H1 (cell line): Measurements from ENCODE around the gene DHTKD1. TPM values are rescaled to one million over a fixed set of nuclear protein-coding genes. Genes with fewer than 3 reads are reported as not detected.

Source experiments
- CTCF ChIA-PET: fragments of 300-600 bp; sonication (Branson Sonifier 250); formaldehyde crosslinking; loops from one replicate; lab custom pipeline; 2021; ENCODE audit not compliant: partially characterized antibody; lab: Charles Lee
- POLR2A ChIA-PET: fragments of 300-600 bp; sonication (Branson Sonifier 250); formaldehyde crosslinking; loops from one replicate; lab custom pipeline; 2021; ENCODE audit warnings: inconsistent platforms; ENCODE audit not compliant: partially characterized antibody; lab: Charles Lee
- DNase-seq, 2 experiments: peaks; one replicate each; pipeline versions ENCODE4 v3.0.0 to v3.0.0-alpha.2; 2010 to 2022; ENCODE audit warnings: low spot score in 2 of 2, low read depth in 1 of 2, mixed read lengths in 1 of 2
- FAIRE-seq: peaks from 2 replicates; lab custom pipeline; 2011; peaks lifted over from hg19 to GRCh38; lab: Jason Lieb, UNC
- H2AFZ ChIP-seq: 2 replicates; pipeline ENCODE4 v1.8.1; 2012; ENCODE audit warnings: low read length, inconsistent platforms
- H2AK5ac ChIP-seq: 2 replicates; pipeline ENCODE4 v1.6.1; 2013; ENCODE audit warnings: low read depth, low read length
- H2BK120ac ChIP-seq: replicated peaks from 2 replicates; pipeline ENCODE3; 2013; ENCODE audit warnings: low read depth, low read length, inconsistent platforms
- H2BK12ac ChIP-seq: 2 replicates; pipeline ENCODE4 v1.6.1; 2013; ENCODE audit warnings: low read depth, low read length
- H2BK15ac ChIP-seq: 2 replicates; pipeline ENCODE4 v1.6.1; 2013; ENCODE audit warnings: low read length
- H2BK20ac ChIP-seq: 2 replicates; pipeline ENCODE4 v1.6.1; 2013; ENCODE audit warnings: low read length
- H2BK5ac ChIP-seq: 2 replicates; pipeline ENCODE4 v1.6.1; 2013; ENCODE audit warnings: low read depth, low read length
- H3K14ac ChIP-seq: 2 replicates; pipeline ENCODE4 v1.6.1; 2013; ENCODE audit warnings: inconsistent platforms; ENCODE audit not compliant: insufficient read length
- H3K18ac ChIP-seq: 2 replicates; pipeline ENCODE4 v1.6.1; 2013; ENCODE audit warnings: low read length; ENCODE audit errors: extremely low read depth
- H3K23ac ChIP-seq: 2 replicates; pipeline ENCODE4 v1.6.1; 2013; ENCODE audit warnings: inconsistent platforms; ENCODE audit not compliant: insufficient read length
- H3K23me2 ChIP-seq: 2 replicates; pipeline ENCODE4 v1.6.1; 2013; ENCODE audit warnings: low read depth, low read length
- H3K27ac ChIP-seq: 2 replicates; pipeline ENCODE4 v1.6.1; 2011; ENCODE audit warnings: low read depth, low read length, inconsistent platforms
- H3K27me3 ChIP-seq, 4 experiments: replicated peaks in 1 of 4; 1 replicate in 1 of 4; 2 replicates in 3 of 4; pipeline versions ENCODE4 v1.6.1 to v1.8.1; 2011 to 2013; ENCODE audit warnings: low read length in 3 of 4, mild to moderate bottlenecking in 3 of 4, inconsistent platforms in 2 of 4, mixed read lengths in 2 of 4, moderate library complexity in 1 of 4; ENCODE audit not compliant: control insufficient read depth in 3 of 4, insufficient read depth in 3 of 4; ENCODE audit errors: extremely low read depth in 1 of 4
- H3K36me3 ChIP-seq, 4 experiments: 2 replicates each; pipeline versions ENCODE4 v1.6.1 to v1.8.1; 2011 to 2013; ENCODE audit warnings: mild to moderate bottlenecking in 4 of 4, low read length in 3 of 4, moderate library complexity in 2 of 4, control low read depth in 1 of 4, inconsistent platforms in 1 of 4; ENCODE audit not compliant: insufficient read depth in 4 of 4, control insufficient read depth in 2 of 4
- H3K4ac ChIP-seq: replicated peaks from 2 replicates; pipeline ENCODE3; 2013; ENCODE audit warnings: low read length, low read depth, mixed read lengths, inconsistent platforms; ENCODE audit not compliant: insufficient read length
- H3K4me1 ChIP-seq, 4 experiments: replicated peaks in 1 of 4; 1 replicate in 1 of 4; 2 replicates in 3 of 4; pipeline versions ENCODE4 v1.6.1 to v1.8.1; 2011 to 2013; ENCODE audit warnings: low read length in 3 of 4, inconsistent platforms in 2 of 4, mixed read lengths in 1 of 4; ENCODE audit not compliant: insufficient read depth in 4 of 4, control insufficient read depth in 3 of 4
- H3K4me2 ChIP-seq, 2 experiments: 2 replicates each; pipeline versions ENCODE4 v1.6.1 to v1.8.1; 2011 to 2013; ENCODE audit warnings: low read depth in 2 of 2, low read length in 2 of 2, control low read depth in 1 of 2, inconsistent platforms in 1 of 2, mild to moderate bottlenecking in 1 of 2; ENCODE audit not compliant: insufficient read depth in 1 of 2
- H3K4me3 ChIP-seq, 4 experiments: fragments of 200-600, 300-600 bp in 1 of 4; sonication (generic), shearing (Covaris generic), sonication (Bioruptor Twin) in 1 of 4; 2 replicates each; pipeline versions ENCODE4 v1.5.1 to v1.8.1; 2011 to 2016; ENCODE audit warnings: low read length in 4 of 4, low read depth in 3 of 4, control low read depth in 2 of 4, inconsistent platforms in 2 of 4, mild to moderate bottlenecking in 2 of 4, mixed read lengths in 1 of 4, moderate library complexity in 1 of 4; ENCODE audit not compliant: insufficient read depth in 2 of 4; ENCODE audit errors: extremely low read depth in 1 of 4
- H3K56ac ChIP-seq: replicated peaks from 2 replicates; pipeline ENCODE3; 2013; ENCODE audit warnings: low read depth, mild to moderate bottlenecking, mixed read lengths, low read length, inconsistent platforms; ENCODE audit not compliant: insufficient read length
- H3K79me1 ChIP-seq: 2 replicates; pipeline ENCODE4 v1.6.1; 2013; ENCODE audit warnings: low read depth, low read length, control low read depth
- H3K79me2 ChIP-seq, 2 experiments: 2 replicates each; pipeline versions ENCODE4 v1.6.1 to v1.8.1; 2012 to 2013; ENCODE audit warnings: low read length in 2 of 2, mild to moderate bottlenecking in 2 of 2, inconsistent platforms in 1 of 2; ENCODE audit not compliant: insufficient read depth in 2 of 2, control insufficient read depth in 1 of 2
- H3K9ac ChIP-seq, 4 experiments: replicated peaks in 1 of 4; 1 replicate in 1 of 4; 2 replicates in 3 of 4; pipeline versions ENCODE4 v1.6.1 to v1.8.1; 2011 to 2013; ENCODE audit warnings: low read depth in 3 of 4, low read length in 3 of 4, control low read depth in 2 of 4, mild to moderate bottlenecking in 2 of 4, moderate library complexity in 2 of 4, inconsistent platforms in 1 of 4; ENCODE audit errors: extremely low read depth in 1 of 4
- H3K9me3 ChIP-seq, 2 experiments: 2 replicates each; pipeline versions ENCODE4 v1.6.1 to v1.8.1; 2012 to 2013; ENCODE audit warnings: mild to moderate bottlenecking in 2 of 2, moderate library complexity in 2 of 2, control low read depth in 1 of 2, inconsistent platforms in 1 of 2, low read depth in 1 of 2, low read length in 1 of 2, mixed read lengths in 1 of 2; ENCODE audit not compliant: insufficient read depth in 2 of 2
- H4K20me1 ChIP-seq, 2 experiments: replicated peaks in 1 of 2; 2 replicates each; pipeline versions ENCODE3 to v1.8.1; 2011 to 2013; ENCODE audit warnings: inconsistent platforms in 2 of 2, low read length in 2 of 2, mild to moderate bottlenecking in 1 of 2; ENCODE audit not compliant: insufficient read depth in 2 of 2, control insufficient read depth in 1 of 2
- H4K5ac ChIP-seq: 2 replicates; pipeline ENCODE4 v1.6.1; 2013; ENCODE audit warnings: low read length, low read depth, mixed read lengths, inconsistent platforms; ENCODE audit not compliant: insufficient read length
- H4K8ac ChIP-seq: 2 replicates; pipeline ENCODE4 v1.8.0; 2013; ENCODE audit warnings: mild to moderate bottlenecking, moderate library complexity, low read length, inconsistent platforms; ENCODE audit not compliant: insufficient read depth; ENCODE audit errors: extremely low read depth
- H4K91ac ChIP-seq: replicated peaks from 2 replicates; pipeline ENCODE3; 2013; ENCODE audit warnings: low read length, mixed read lengths, inconsistent platforms; ENCODE audit not compliant: insufficient read length
- ASH2L ChIP-seq: fragments of 200-600, 300-600 bp; sonication (generic); IDR thresholded peaks from one replicate; pipeline ENCODE4 v1.7.1; 2017; ENCODE audit warnings: low read length
- CHD2 ChIP-seq: IDR thresholded peaks from 2 replicates; pipeline ENCODE4 v1.6.1; 2012; ENCODE audit warnings: low read length, improper control_type of control experiment
- CREB1 ChIP-seq: IDR thresholded peaks from 2 replicates; pipeline ENCODE4 v1.6.1; 2012; ENCODE audit warnings: inconsistent platforms
- EP300 ChIP-seq, 2 experiments: IDR thresholded peaks; 1 replicate in 1 of 2; 2 replicates in 1 of 2; pipeline ENCODE4 v1.6.1; 2011 to 2012; ENCODE audit warnings: low read depth in 2 of 2, low read length in 2 of 2, mild to moderate bottlenecking in 2 of 2, borderline replicate concordance in 1 of 2, inconsistent platforms in 1 of 2, moderate library complexity in 1 of 2
- MAFK ChIP-seq: IDR thresholded peaks from 2 replicates; pipeline ENCODE4 v1.6.1; 2012; ENCODE audit warnings: low read depth, mild to moderate bottlenecking, improper control_type of control experiment, low read length
- NANOG ChIP-seq: IDR thresholded peaks from 2 replicates; pipeline ENCODE4 v1.6.1; 2011; ENCODE audit warnings: low read length, low read depth, mild to moderate bottlenecking, inconsistent platforms; ENCODE audit not compliant: insufficient read depth, poor library complexity, severe bottlenecking
- PHF8 ChIP-seq: fragments of 200-600 bp; sonication (generic); conservative IDR thresholded peaks from 2 replicates; pipeline ENCODE4 v1.7.1; 2012; ENCODE audit warnings: low read depth, mild to moderate bottlenecking, inconsistent platforms, low read length, moderate library complexity
- POU5F1 ChIP-seq: IDR thresholded peaks from 2 replicates; pipeline ENCODE4 v1.6.1; 2011; ENCODE audit warnings: low read depth, mild to moderate bottlenecking, low read length, moderate library complexity
- RAD21 ChIP-seq, 2 experiments: IDR thresholded peaks in 1 of 2; conservative IDR thresholded peaks in 1 of 2; 2 replicates each; pipeline ENCODE4 v1.6.1; 2011; ENCODE audit warnings: low read depth in 2 of 2, low read length in 2 of 2, improper control_type of control experiment in 1 of 2, inconsistent platforms in 1 of 2, mild to moderate bottlenecking in 1 of 2, moderate library complexity in 1 of 2
- TAF1 ChIP-seq: IDR thresholded peaks from 2 replicates; pipeline ENCODE4 v1.6.1; 2011; ENCODE audit warnings: mild to moderate bottlenecking, low read depth, low read length
- TCF12 ChIP-seq: IDR thresholded peaks from 2 replicates; pipeline ENCODE4 v1.6.1; 2011; ENCODE audit warnings: low read depth, mild to moderate bottlenecking, low read length
- ZNF274 ChIP-seq: IDR thresholded peaks from 2 replicates; pipeline ENCODE4 v1.7.0; 2012; ENCODE audit warnings: low read length, borderline replicate concordance; ENCODE audit errors: extremely low read depth
- WGBS, 2 experiments: shearing (Covaris generic) in 1 of 2; methylation state at CpG; one replicate each; pipeline versions ENCODE4 v1.1.6 to v1.1.7; 2013 to 2015; ENCODE audit warnings: low lambda C conversion rate in 2 of 2, mixed read lengths in 2 of 2, inconsistent platforms in 1 of 2, low coverage in 1 of 2, missing lambda C conversion rate in 1 of 2; ENCODE audit not compliant: insufficient replicate concordance in 2 of 2, insufficient coverage in 1 of 2, insufficient read length in 1 of 2; ENCODE audit errors: extremely low coverage in 1 of 2, missing lambda C conversion rate in 1 of 2; 5-methylcytosine and 5-hydroxymethylcytosine counted together
- polyA plus RNA-seq, 7 experiments: library from polyadenylated mRNA; depleted of rRNA in 3 of 7; stranded (reverse) in 5 of 7; unstranded in 2 of 7; fragments of >200 nt in 5 of 7; fragments of 200-250 nt in 2 of 7; gene quantifications; 1 replicate in 5 of 7; 2 replicates in 1 of 7; 4 replicates in 1 of 7; pipeline versions ENCODE4 v1.2.1 to v1.2.3, GENCODE V29; 2011 to 2013; ENCODE audit warnings: missing spikeins in 2 of 7, mixed read lengths in 2 of 7
- total RNA-seq: library from RNA; stranded (reverse); fragmentation: NEBNext Ultra II Directional; extraction: Animal tissue kit (Norgen Biotek cat#: 25700); gene quantifications from 2 replicates; pipeline ENCODE4 v1.2.1, GENCODE V29; 2021
- TF ChIP-seq, protein P1 (sequence below): IDR thresholded peaks from 2 replicates; pipeline ENCODE4 v1.6.1; 2011; ENCODE audit warnings: low read depth, mild to moderate bottlenecking, low read length; ENCODE audit not compliant: insufficient read depth
- TF ChIP-seq, protein P2 (sequence below): IDR thresholded peaks from 2 replicates; pipeline ENCODE4 v1.6.1; 2012; ENCODE audit warnings: inconsistent platforms

Gene DHTKD1
- total and polyA plus RNA-seq, 2 of the 8 experiments (the other 6 are each of a cell fraction or from before 2014, with no cell fraction given), result 49.8 to 74.9 TPM

DNA sequence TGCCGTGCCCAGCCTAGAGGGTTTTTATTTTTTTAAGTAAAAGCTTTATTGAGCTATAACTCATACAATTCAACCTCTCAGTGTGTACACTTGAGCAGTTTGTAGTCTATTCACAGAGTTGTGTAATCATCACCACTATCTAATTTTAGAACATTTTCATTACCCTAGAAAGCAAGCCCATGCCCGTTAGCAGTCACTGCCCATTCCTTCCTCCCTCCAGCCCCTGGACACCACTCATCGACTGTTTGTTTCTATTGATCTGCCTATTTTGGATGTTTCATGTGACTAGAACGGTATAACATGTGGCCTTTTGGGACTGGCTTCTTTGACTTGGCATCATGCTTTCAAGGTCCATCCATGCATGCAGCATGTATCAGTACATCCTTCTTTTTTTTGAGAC is 35.0 kb downstream of the DHTKD1 start:
- H2BK5ac ChIP-seq, result no peak overlapping the region
- no peak overlapping the region for H3K27ac ChIP-seq
- H4K8ac ChIP-seq, result no peak overlapping the region
- no peak overlapping the region for H3K4ac ChIP-seq
- no peak for DNase-seq
- peaks cover 2 to 4% of the 10 kb centered on the region in 2 experiments for H4K20me1 ChIP-seq
- H3K23ac ChIP-seq, result no peak overlapping the region
- H2BK20ac ChIP-seq, result no peak overlapping the region
- no peak overlapping the region for H4K91ac ChIP-seq
- H3K79me1 ChIP-seq, result no peaks in the 10 kb centered on the region
- ChIA-PET CTCF (no interaction called here), POLR2A (interaction anchor here (0.6 to 1.7 kb wide), 4 partner anchors 22 to 63 kb away, joined by 3 read pairs; no protein-coding TSS in a partner anchor)
- no peak overlapping the region for H3K9ac ChIP-seq
- H3K18ac ChIP-seq, result no peak overlapping the region
- no peak overlapping the region for H2BK12ac ChIP-seq
- no peak overlapping the region for H2BK15ac ChIP-seq
- 98% methylated on average over 4 of the region's 4 CpGs; no CpG with 5 or more reads in 1 of the 2 experiments for WGBS, 2 experiments
- no peak overlapping the region for H3K4me2 ChIP-seq
- H2AFZ ChIP-seq, result no peak overlapping the region
- no peak overlapping the region for H2AK5ac ChIP-seq
- no peaks in the 10 kb centered on the region for H3K23me2 ChIP-seq
- H3K56ac ChIP-seq, result no peak overlapping the region
- no peak overlapping the region for H3K14ac ChIP-seq
- FAIRE-seq, result no peak
- H3K4me3 ChIP-seq, result no peak overlapping the region
- H3K79me2 ChIP-seq, result no peaks in the 10 kb centered on the region
- TF ChIP-seq, protein P1, sequence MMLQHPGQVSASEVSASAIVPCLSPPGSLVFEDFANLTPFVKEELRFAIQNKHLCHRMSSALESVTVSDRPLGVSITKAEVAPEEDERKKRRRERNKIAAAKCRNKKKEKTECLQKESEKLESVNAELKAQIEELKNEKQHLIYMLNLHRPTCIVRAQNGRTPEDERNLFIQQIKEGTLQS, result no peak
- TF ChIP-seq PHF8 (no peak), TAF1 (no peak), MAFK (no peak), ASH2L (no peak), EP300 (IDR thresholded peaks at IDR 0.05; ENCODE audit: borderline replicate concordance in 1 of 2, low read depth in 2 of 2, low read length in 2 of 2) (no peak), NANOG (no peak), ZNF274 (no peak), TCF12 (no peak), POU5F1 (no peak), RAD21 (IDR thresholded peaks at IDR 0.05 in 1 of 2, conservative IDR thresholded peaks at IDR 0.05 in 1 of 2; ENCODE audit: low read depth in 2 of 2, low read length in 2 of 2) (no peak), CHD2 (no peak), CREB1 (no peak)
- TF ChIP-seq, protein P2, sequence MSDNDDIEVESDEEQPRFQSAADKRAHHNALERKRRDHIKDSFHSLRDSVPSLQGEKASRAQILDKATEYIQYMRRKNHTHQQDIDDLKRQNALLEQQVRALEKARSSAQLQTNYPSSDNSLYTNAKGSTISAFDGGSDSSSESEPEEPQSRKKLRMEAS, result no peak
- no peaks in the 10 kb centered on the region for H3K9me3 ChIP-seq
- no peaks in the 10 kb centered on the region for H3K4me1 ChIP-seq
- no peak overlapping the region for H4K5ac ChIP-seq
- peaks cover 15 to 84% (median 58%) of the 10 kb centered on the region in 4 experiments for H3K36me3 ChIP-seq
- no peaks in the 10 kb centered on the region for H3K27me3 ChIP-seq
- H2BK120ac ChIP-seq, result no peak overlapping the region
